OCI-LY7 (cell line): Measurements from ENCODE around the gene VAV1. TPM values are rescaled to one million over a fixed set of nuclear protein-coding genes. Genes with fewer than 3 reads are reported as not detected.

Experiments used
- BruUV-seq: library from RNA; stranded (reverse); fragments of 400-500 nt; replicated peaks from 2 replicates; lab custom pipeline; 2021; lab: Mats Ljungman, UMichigan
- CTCF ChIA-PET: fragments of 300-600 bp; sonication (Branson Sonifier 250); formaldehyde crosslinking; loops from one replicate; lab custom pipeline; 2022; ENCODE audit warnings: antibody characterized with exemption; ENCODE audit not compliant: unreplicated experiment; lab: Charles Lee
- POLR2A ChIA-PET: fragments of 300-600 bp; sonication (Branson Sonifier 250); formaldehyde crosslinking; loops from one replicate; lab custom pipeline; 2022; ENCODE audit warnings: antibody characterized with exemption; lab: Charles Lee
- DNase-seq: peaks from one replicate; pipeline ENCODE4 v3.0.0-alpha.2; 2015; ENCODE audit warnings: low spot score
- H2AFZ ChIP-seq: fragments of 200-600 bp; sonication (generic), shearing (Covaris generic); 2 replicates; pipeline ENCODE4 v1.6.1; 2014; ENCODE audit warnings: mild to moderate bottlenecking, antibody characterized with exemption, low read length, moderate library complexity
- H3K27ac ChIP-seq: fragments of 200-600 bp; sonication (generic); 2 replicates; pipeline ENCODE4 v1.5.1; 2014; ENCODE audit warnings: mixed run types, low read depth, mild to moderate bottlenecking, moderate library complexity, low read length, inconsistent platforms; ENCODE audit not compliant: poor library complexity, severe bottlenecking
- H3K36me3 ChIP-seq: fragments of 200-600 bp; sonication (generic); 2 replicates; pipeline ENCODE4 v1.6.1; 2014; ENCODE audit warnings: mild to moderate bottlenecking, antibody characterized with exemption, low read length, moderate library complexity, mixed read lengths; ENCODE audit not compliant: insufficient read depth
- H3K4me1 ChIP-seq: fragments of 200-600 bp; sonication (generic); 2 replicates; pipeline ENCODE4 v1.5.1; 2014; ENCODE audit warnings: mild to moderate bottlenecking, low read length; ENCODE audit not compliant: insufficient read depth, poor library complexity, severe bottlenecking
- H3K4me2 ChIP-seq: fragments of 200-600 bp; sonication (generic); 2 replicates; pipeline ENCODE4 v1.6.1; 2014; ENCODE audit warnings: mild to moderate bottlenecking, low read length
- H3K4me3 ChIP-seq: fragments of 200-600 bp; sonication (generic); 2 replicates; pipeline ENCODE4 v1.5.1; 2014; ENCODE audit warnings: mild to moderate bottlenecking, low read depth, low read length; ENCODE audit not compliant: poor library complexity, severe bottlenecking
- H3K79me2 ChIP-seq: fragments of 200-600 bp; sonication (generic); 2 replicates; pipeline ENCODE4 v1.6.1; 2016; ENCODE audit warnings: low read depth, mild to moderate bottlenecking, low read length, moderate library complexity, mixed read lengths; ENCODE audit not compliant: insufficient read depth
- H3K9me2 ChIP-seq: fragments of 200-600 bp; sonication (generic); 2 replicates; pipeline ENCODE4 v1.6.1; 2016; ENCODE audit warnings: mild to moderate bottlenecking, low read length, mixed read lengths; ENCODE audit not compliant: insufficient read depth
- H3K9me3 ChIP-seq: fragments of 200-600 bp; sonication (generic); 2 replicates; pipeline ENCODE4 v1.6.1; 2014; ENCODE audit warnings: mild to moderate bottlenecking, mixed run types, low read length, mixed read lengths
- H4K20me1 ChIP-seq: fragments of 200-600 bp; sonication (generic); 2 replicates; pipeline ENCODE4 v1.6.1; 2014; ENCODE audit warnings: mild to moderate bottlenecking, antibody characterized with exemption, low read length, moderate library complexity, mixed read lengths; ENCODE audit not compliant: insufficient read depth
- CTCF ChIP-seq: fragments of 200-600 bp; sonication (generic); conservative IDR thresholded peaks from 2 replicates; pipeline ENCODE4 v1.5.1; 2014; ENCODE audit warnings: mild to moderate bottlenecking, antibody characterized with exemption, low read length, moderate library complexity, mixed read lengths
- EZH2phosphoT487 ChIP-seq: fragments of 200-600 bp; sonication (generic); IDR thresholded peaks from 2 replicates; pipeline ENCODE4 v1.6.1; 2018; ENCODE audit warnings: low read depth, borderline replicate concordance, mild to moderate bottlenecking, mixed run types, antibody characterized with exemption, low read length, moderate library complexity, mixed read lengths
- intact Hi-C: fragments of 100-400 bp; cut with micrococcal nuclease; formaldehyde crosslinking; loops from one replicate; pipeline ENCODE4 v1.10.0; 2022; ENCODE audit not compliant: unreplicated experiment
- microRNA-seq: library from miRNA; unstranded; fragments of <30 nt; microRNA quantifications from one replicate; pipeline ENCODE4 v1.2.0, GENCODE V29; 2022; ENCODE audit warnings: borderline replicate concordance
- total RNA-seq, 2 experiments: library from RNA; depleted of rRNA in 1 of 2; stranded (reverse); fragments of >200 nt in 1 of 2; shearing (Covaris generic) in 1 of 2; gene quantifications; 2 replicates each; pipeline ENCODE4 v1.2.3, GENCODE V29; 2014 to 2022

The VAV1 gene
- total RNA-seq, 2 experiments from 2014 or later = 90.7 to 107 TPM

DNA sequence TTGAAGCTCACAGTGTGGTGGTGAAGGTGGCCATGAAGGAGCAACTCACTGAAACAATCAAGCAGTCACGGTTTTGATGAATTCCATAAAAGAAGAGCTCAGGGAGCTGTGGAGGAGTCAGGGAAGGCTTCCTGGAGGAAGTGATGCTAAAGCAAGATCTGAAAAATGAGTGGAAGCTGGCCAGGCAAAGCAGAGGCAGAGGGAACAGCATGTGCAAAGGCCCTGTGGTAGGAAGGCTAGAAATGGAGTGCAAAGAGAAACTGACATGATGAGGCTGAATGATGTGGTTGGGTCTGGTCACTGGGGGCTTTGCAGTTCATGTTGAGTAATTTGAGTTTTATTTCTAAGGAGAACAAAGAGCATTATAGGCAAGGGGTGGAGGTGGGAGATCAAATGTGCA lies 121.8 kb downstream of the VAV1 start:
- ChIA-PET POLR2A (no interaction called here), CTCF (no interaction called here)
- Histone ChIP-seq H3K36me3 (no peaks in the 10 kb centered on the region), H3K9me3 (no peaks in the 10 kb centered on the region), H4K20me1 (no peaks in the 10 kb centered on the region), H3K79me2 (no peaks in the 10 kb centered on the region), H3K27ac (no peak overlapping the region), H2AFZ (no peak overlapping the region), H3K9me2 (no peaks in the 10 kb centered on the region), H3K4me3 (no peak overlapping the region), H3K4me1 (peaks cover 9% of the 10 kb centered on the region), H3K4me2 (no peak overlapping the region)
- BruUV-seq = no TSS peak
- intact Hi-C loops = no loop called here
- TF ChIP-seq CTCF = no peak
- no peak for TF ChIP-seq EZH2phosphoT487
- DNase-seq = no peak

GRCh38 chr19:6903446-6903845 lies 130.9 kb downstream of the VAV1 start:
- no peaks in the 10 kb centered on the region for H3K9me2 ChIP-seq
- no peak overlapping the region for H3K4me3 ChIP-seq
- no peak for DNase-seq
- ChIA-PET CTCF (no interaction called here), POLR2A (no interaction called here)
- no peak overlapping the region for H3K4me2 ChIP-seq
- no peak overlapping the region for H2AFZ ChIP-seq
- H3K79me2 ChIP-seq = no peaks in the 10 kb centered on the region
- H4K20me1 ChIP-seq = no peaks in the 10 kb centered on the region
- no TSS peak for BruUV-seq
- H3K27ac ChIP-seq = no peak overlapping the region
- intact Hi-C loops = no loop called here
- no peaks in the 10 kb centered on the region for H3K4me1 ChIP-seq
- no peaks in the 10 kb centered on the region for H3K36me3 ChIP-seq
- TF ChIP-seq CTCF (no peak), EZH2phosphoT487 (no peak)
- H3K9me3 ChIP-seq = peaks cover 12% of the 10 kb centered on the region; the same call in 1 of the 2 replicates

- H3K4me1 ChIP-seq = no peaks in the 10 kb centered on the region
- H3K9me2 ChIP-seq = no peaks in the 10 kb centered on the region
- no peak overlapping the region for H2AFZ ChIP-seq
- H4K20me1 ChIP-seq = no peaks in the 10 kb centered on the region
- H3K79me2 ChIP-seq = no peaks in the 10 kb centered on the region
- TF ChIP-seq EZH2phosphoT487 (no peak), CTCF (no peak)
- no peak overlapping the region for H3K27ac ChIP-seq
- intact Hi-C loops = no loop called here
- H3K4me2 ChIP-seq = no peak overlapping the region
- peaks cover 4% of the 10 kb centered on the region; the same call in 1 of the 2 replicates for H3K9me3 ChIP-seq
- H3K4me3 ChIP-seq = no peak overlapping the region
- POLR2A ChIA-PET = no interaction called here
- CTCF ChIA-PET = no interaction called here
- no peaks in the 10 kb centered on the region for H3K36me3 ChIP-seq
- BruUV-seq = no TSS peak
- DNase-seq = no peak
Measured at GRCh38 chr19:6906559-6907060, 134.1 kb downstream of the VAV1 start.

Small RNA genes within 50 kb of the gene (microRNA-seq; reads per million reads assigned to microRNA genes)
- gene MIR6791 = not detected

Other genes with a start within 250 kb of the VAV1 start
- gene TNFSF9, start 241.7 kb upstream of the VAV1 start, total RNA-seq (2014; rRNA removed; shearing (Covaris generic)) = 18.1 and 22.3 TPM in 2 replicates
- 16.1 and 20.9 TPM in 2 replicates for gene TNFSF9, start 241.7 kb upstream of the VAV1 start, total RNA-seq (2022)
- 111 and 165 TPM in 2 replicates for gene CD70, start 181.6 kb upstream of the VAV1 start, total RNA-seq (2014; rRNA removed; shearing (Covaris generic))
- 80.5 and 88.2 TPM in 2 replicates for gene CD70, start 181.6 kb upstream of the VAV1 start, total RNA-seq (2022)
- 0.05 TPM in 1 of 2 replicates, not detected in the other for gene TNFSF14, start 102.5 kb upstream of the VAV1 start, total RNA-seq (2014; rRNA removed; shearing (Covaris generic))
- not detected in 2 replicates for gene TNFSF14, start 102.5 kb upstream of the VAV1 start, total RNA-seq (2022)
- gene C3, start 52.1 kb upstream of the VAV1 start, total RNA-seq (2014; rRNA removed; shearing (Covaris generic)) = 0.13 and 0.57 TPM in 2 replicates
- 0.74 TPM in 1 of 2 replicates, not detected in the other for gene C3, start 52.1 kb upstream of the VAV1 start, total RNA-seq (2022)
- gene GPR108, start 35.1 kb upstream of the VAV1 start, total RNA-seq (2014; rRNA removed; shearing (Covaris generic)) = 77.5 and 88.3 TPM in 2 replicates
- 63.2 and 73.2 TPM in 2 replicates for gene GPR108, start 35.1 kb upstream of the VAV1 start, total RNA-seq (2022)
- 16.1 and 22.2 TPM in 2 replicates for gene TRIP10, start 33.0 kb upstream of the VAV1 start, total RNA-seq (2014; rRNA removed; shearing (Covaris generic))
- gene TRIP10, start 33.0 kb upstream of the VAV1 start, total RNA-seq (2022) = 19.9 TPM in 2 replicates
- gene SH2D3A, start 5.3 kb upstream of the VAV1 start, total RNA-seq (2014; rRNA removed; shearing (Covaris generic)) = 7.8 and 8.5 TPM in 2 replicates
- 9.8 and 13.3 TPM in 2 replicates for gene SH2D3A, start 5.3 kb upstream of the VAV1 start, total RNA-seq (2022)
- 0.08 TPM in 1 of 2 replicates, not detected in the other for gene ADGRE1, start 114.9 kb downstream of the VAV1 start, total RNA-seq (2014; rRNA removed; shearing (Covaris generic))
- 0.17 and 0.46 TPM in 2 replicates for gene ADGRE1, start 114.9 kb downstream of the VAV1 start, total RNA-seq (2022)
- not detected in 2 replicates for gene MBD3L2B, start 248.7 kb downstream of the VAV1 start, total RNA-seq (2014; rRNA removed; shearing (Covaris generic))
- not detected in 2 replicates for gene MBD3L2B, start 248.7 kb downstream of the VAV1 start, total RNA-seq (2022)